Fibroblast of lung (primary cell): Measurements from ENCODE around the gene ELMO1. TPM values are rescaled to one million over a fixed set of nuclear protein-coding genes. Genes with fewer than 3 reads are reported as not detected.

Source experiments
- DNase-seq, 2 donors: peaks; one replicate each; pipeline versions ENCODE4 v3.0.0 to v3.0.0-alpha.2; 2010; ENCODE audit warnings: low read depth in 2 of 2
- H2AFZ ChIP-seq: 2 replicates; pipeline ENCODE4 v1.5.1; 2012; ENCODE audit warnings: low read length, control low read depth, inconsistent platforms
- H3K27ac ChIP-seq: 2 replicates; pipeline ENCODE4 v1.5.1; 2011; ENCODE audit warnings: low read length, control low read depth; ENCODE audit not compliant: insufficient read depth
- H3K27me3 ChIP-seq: 2 replicates; pipeline ENCODE4 v1.5.1; 2011; ENCODE audit warnings: mild to moderate bottlenecking, low read length; ENCODE audit not compliant: control insufficient read depth, insufficient read depth
- H3K36me3 ChIP-seq: 2 replicates; pipeline ENCODE4 v1.5.1; 2011; ENCODE audit warnings: low read length; ENCODE audit not compliant: control insufficient read depth, insufficient read depth
- H3K4me1 ChIP-seq: 2 replicates; pipeline ENCODE4 v1.5.1; 2011; ENCODE audit warnings: low read length; ENCODE audit not compliant: control insufficient read depth, insufficient read depth; ENCODE audit errors: extremely low read depth
- H3K4me2 ChIP-seq: 2 replicates; pipeline ENCODE4 v1.5.1; 2011; ENCODE audit warnings: low read length, control low read depth; ENCODE audit not compliant: insufficient read depth; ENCODE audit errors: extremely low read depth
- H3K4me3 ChIP-seq, 4 experiments: fragments of 200-600 bp in 1 of 4; sonication (generic) in 1 of 4; replicated peaks in 1 of 4; 2 replicates each; pipeline ENCODE4 v1.5.1; 2011 to 2016; ENCODE audit warnings: low read length in 4 of 4, low read depth in 3 of 4, mild to moderate bottlenecking in 3 of 4, control low read depth in 2 of 4, inconsistent platforms in 1 of 4, mixed read lengths in 1 of 4; ENCODE audit not compliant: insufficient read depth in 1 of 4; ENCODE audit errors: control extremely low read depth in 1 of 4
- H3K79me2 ChIP-seq: 2 replicates; pipeline ENCODE4 v1.5.1; 2012; ENCODE audit warnings: mild to moderate bottlenecking, low read length, inconsistent platforms; ENCODE audit not compliant: control insufficient read depth, insufficient read depth
- H3K9ac ChIP-seq: 2 replicates; pipeline ENCODE4 v1.5.1; 2011; ENCODE audit warnings: mild to moderate bottlenecking, low read length, control low read depth; ENCODE audit not compliant: insufficient read depth
- H3K9me3 ChIP-seq: 2 replicates; pipeline ENCODE4 v1.5.1; 2012; ENCODE audit warnings: low read depth, low read length; ENCODE audit not compliant: control insufficient read depth, insufficient read depth
- H4K20me1 ChIP-seq: 2 replicates; pipeline ENCODE4 v1.5.1; 2011; ENCODE audit warnings: low read length; ENCODE audit not compliant: control insufficient read depth, insufficient read depth; ENCODE audit errors: extremely low read depth
- CTCF ChIP-seq, 2 donors: IDR thresholded peaks in 1 of 2; conservative IDR thresholded peaks in 1 of 2; 1 replicate in 1 of 2; 2 replicates in 1 of 2; pipeline ENCODE4 v1.5.1; 2011 to 2012; ENCODE audit warnings: low read length in 2 of 2, control low read depth in 1 of 2, inconsistent platforms in 1 of 2, low read depth in 1 of 2, mild to moderate bottlenecking in 1 of 2
- EZH2 ChIP-seq: IDR thresholded peaks from 2 replicates; pipeline ENCODE4 v1.5.1; 2012; ENCODE audit warnings: low read length, control low read depth, mild to moderate bottlenecking; ENCODE audit errors: missing control alignments
- polyA plus RNA-seq, 2 donors: library from polyadenylated mRNA; depleted of rRNA in 1 of 2; stranded (reverse) in 1 of 2; unstranded in 1 of 2; fragments of >200 nt; gene quantifications; 2 replicates each; pipeline ENCODE4 v1.2.1, GENCODE V29; 2011 to 2012; ENCODE audit warnings: missing spikeins in 1 of 2
- total RNA-seq: library from RNA; depleted of rRNA; stranded (reverse); fragments of >200 nt; gene quantifications from 2 replicates; pipeline ENCODE4 v1.2.1, GENCODE V29; 2014

ELMO1 gene
- total and polyA plus RNA-seq, 2 donors (not counting 1 experiment from before 2014, with no cell fraction given): 0.50 TPM; not detected in 1

GRCh38 chr7:37006764-37007163 lies 441.9 kb downstream of the ELMO1 start:
- DNase-seq: no peak
- H4K20me1 ChIP-seq: no peaks in the 10 kb centered on the region
- H3K4me1 ChIP-seq: no peaks in the 10 kb centered on the region
- H3K27ac ChIP-seq: no peak overlapping the region
- no peaks in the 10 kb centered on the region for H3K36me3 ChIP-seq
- H2AFZ ChIP-seq: no peak overlapping the region
- no peaks in the 10 kb centered on the region for H3K79me2 ChIP-seq
- H3K4me2 ChIP-seq: no peak overlapping the region
- no peaks in the 10 kb centered on the region for H3K27me3 ChIP-seq
- H3K9ac ChIP-seq: no peak overlapping the region
- H3K9me3 ChIP-seq: no peaks in the 10 kb centered on the region
- H3K4me3 ChIP-seq: no peak overlapping the region
- TF ChIP-seq CTCF (conservative IDR thresholded peaks at IDR 0.05 in 1 of 2, IDR thresholded peaks at IDR 0.05 in 1 of 2; ENCODE audit: low read depth in 1 of 2, low read length in 2 of 2): no peak
- TF ChIP-seq EZH2: no peak

GRCh38 chr7:37000511-37000910 lies 448.2 kb downstream of the ELMO1 start:
- Histone ChIP-seq H3K36me3 (no peaks in the 10 kb centered on the region), H3K4me2 (no peak overlapping the region), H3K79me2 (no peaks in the 10 kb centered on the region), H3K9ac (no peak overlapping the region), H3K4me3 (peak overlapping the region in 1 of 4 experiments; percentile 12), H3K27ac (no peak overlapping the region), H4K20me1 (no peaks in the 10 kb centered on the region), H2AFZ (no peak overlapping the region), H3K4me1 (no peaks in the 10 kb centered on the region), H3K9me3 (no peaks in the 10 kb centered on the region), H3K27me3 (no peaks in the 10 kb centered on the region)
- DNase-seq: no peak
- no peak for TF ChIP-seq CTCF (conservative IDR thresholded peaks at IDR 0.05 in 1 of 2, IDR thresholded peaks at IDR 0.05 in 1 of 2; ENCODE audit: low read depth in 1 of 2, low read length in 2 of 2)
- TF ChIP-seq EZH2: no peak

GRCh38 chr7:36999626-37000485 lies 448.8 kb downstream of the ELMO1 start:
- H4K20me1 ChIP-seq: no peaks in the 10 kb centered on the region
- H3K4me3 ChIP-seq: peak overlapping the region in 1 of 4 experiments; percentile 12
- H3K27me3 ChIP-seq: no peaks in the 10 kb centered on the region
- no peak overlapping the region for H2AFZ ChIP-seq
- peak; percentile 11 to 52 for DNase-seq
- H3K79me2 ChIP-seq: no peaks in the 10 kb centered on the region
- no peaks in the 10 kb centered on the region for H3K36me3 ChIP-seq
- no peak overlapping the region for H3K4me2 ChIP-seq
- no peaks in the 10 kb centered on the region for H3K9me3 ChIP-seq
- no peak overlapping the region for H3K27ac ChIP-seq
- TF ChIP-seq EZH2: no peak
- TF ChIP-seq CTCF (conservative IDR thresholded peaks at IDR 0.05 in 1 of 2, IDR thresholded peaks at IDR 0.05 in 1 of 2; ENCODE audit: low read depth in 1 of 2, low read length in 2 of 2): no peak
- no peak overlapping the region for H3K9ac ChIP-seq
- no peaks in the 10 kb centered on the region for H3K4me1 ChIP-seq
